A375 (cell line): ENCODE results near the gene USP11. TPM values are rescaled to one million over a fixed set of nuclear protein-coding genes. Genes with fewer than 3 reads are reported as not detected.

ENCODE experiments used
- small RNA-seq: library from RNA; depleted of rRNA; stranded (forward); fragments of <200 nt; gene quantifications from one replicate; pipeline ENCODE3, GENCODE V24; 2014
- total RNA-seq: library from RNA; depleted of rRNA; stranded (reverse); fragments of >200 nt; shearing (Covaris generic); gene quantifications from 2 replicates; pipeline ENCODE4 v1.2.3, GENCODE V29; 2014; rRNA removed

USP11 gene
- total RNA-seq, result 73.3 and 80.0 TPM in 2 replicates

GRCh38 chrX:47232803-47233332 is at the start of gene USP11:
Gene USP11, plus strand, starts transcription at chrX:47233009. Its CDS starts 35 bp downstream, at chrX:47233044.

GRCh38 chrX:47193475-47194193 is 39.2 kb upstream of the USP11 start, which contains the start of gene UBA1:
Gene UBA1, plus strand, starts transcription at chrX:47193829. Its CDS starts 4,974 bp downstream, at chrX:47198803.

GRCh38 chrX:47218280-47218919 is 14.4 kb upstream of the USP11 start, which contains the start of gene CDK16:
Gene CDK16, plus strand, starts transcription at chrX:47218681. Its CDS starts 4,877 bp downstream, at chrX:47223558.

Small RNAs within 50 kb of the gene (small RNA-seq; reads per million reads assigned to genes)
- gene RN7SL785P, result not detected

Other genes with a start within 250 kb of the USP11 start
- gene RGN, start 154.6 kb upstream of the USP11 start, total RNA-seq, result 0.19 TPM in 1 of 2 replicates, not detected in the other
- 140 and 160 TPM in 2 replicates for gene NDUFB11, start 88.3 kb upstream of the USP11 start, total RNA-seq
- gene RBM10, start 87.8 kb upstream of the USP11 start, total RNA-seq, result 75.3 and 88.8 TPM in 2 replicates
- 193 and 219 TPM in 2 replicates for gene UBA1, start 39.2 kb upstream of the USP11 start, total RNA-seq
- gene CDK16, start 14.3 kb upstream of the USP11 start, total RNA-seq, result 110 and 128 TPM in 2 replicates
- gene ZNF157, start 137.6 kb downstream of the USP11 start, total RNA-seq, result 0.04 and 0.11 TPM in 2 replicates